ENCODE measurements around the gene KIRREL3.
A peak's percentile ranks its signal among the peaks of the same experiment; 100 is the strongest.

Gene KIRREL3

DNA sequence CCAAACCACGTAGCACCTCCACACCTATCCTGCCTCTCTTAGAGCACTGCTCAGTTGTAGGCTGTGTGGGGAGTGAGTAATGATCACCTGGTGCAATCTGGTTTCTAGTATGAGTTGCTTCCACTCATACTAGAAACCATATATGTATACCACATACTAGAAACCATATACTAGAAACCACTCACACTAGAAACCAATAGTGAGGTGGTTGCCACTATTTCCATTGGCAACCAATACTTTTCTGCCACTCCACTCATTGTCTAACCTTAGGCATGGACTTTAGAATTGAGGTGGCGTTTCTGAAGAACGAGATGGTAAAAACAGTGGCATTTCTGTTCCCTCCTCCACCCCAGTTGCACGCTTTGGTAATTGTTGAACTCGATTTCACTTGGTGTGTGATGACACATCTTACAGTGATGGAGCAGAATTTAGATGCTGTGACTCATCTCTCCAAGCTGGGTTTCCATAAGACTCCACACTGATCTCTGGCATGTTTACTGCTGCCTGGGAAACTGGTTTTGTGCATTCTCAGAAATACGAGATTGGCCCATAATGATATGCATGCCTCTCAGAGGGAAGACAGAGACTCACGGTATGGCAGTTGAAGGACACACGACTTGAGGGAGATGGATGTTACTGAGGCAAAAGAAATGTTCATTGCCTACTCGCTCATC lies 82.9 kb downstream of the KIRREL3 start:
- DNase-seq (ENCODE audit: low spot score): peak; percentile 27
- TF ChIP-seq, protein P1, sequence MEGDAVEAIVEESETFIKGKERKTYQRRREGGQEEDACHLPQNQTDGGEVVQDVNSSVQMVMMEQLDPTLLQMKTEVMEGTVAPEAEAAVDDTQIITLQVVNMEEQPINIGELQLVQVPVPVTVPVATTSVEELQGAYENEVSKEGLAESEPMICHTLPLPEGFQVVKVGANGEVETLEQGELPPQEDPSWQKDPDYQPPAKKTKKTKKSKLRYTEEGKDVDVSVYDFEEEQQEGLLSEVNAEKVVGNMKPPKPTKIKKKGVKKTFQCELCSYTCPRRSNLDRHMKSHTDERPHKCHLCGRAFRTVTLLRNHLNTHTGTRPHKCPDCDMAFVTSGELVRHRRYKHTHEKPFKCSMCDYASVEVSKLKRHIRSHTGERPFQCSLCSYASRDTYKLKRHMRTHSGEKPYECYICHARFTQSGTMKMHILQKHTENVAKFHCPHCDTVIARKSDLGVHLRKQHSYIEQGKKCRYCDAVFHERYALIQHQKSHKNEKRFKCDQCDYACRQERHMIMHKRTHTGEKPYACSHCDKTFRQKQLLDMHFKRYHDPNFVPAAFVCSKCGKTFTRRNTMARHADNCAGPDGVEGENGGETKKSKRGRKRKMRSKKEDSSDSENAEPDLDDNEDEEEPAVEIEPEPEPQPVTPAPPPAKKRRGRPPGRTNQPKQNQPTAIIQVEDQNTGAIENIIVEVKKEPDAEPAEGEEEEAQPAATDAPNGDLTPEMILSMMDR (IDR thresholded peaks at IDR 0.05; ENCODE audit: extremely low read depth, insufficient read depth, missing control alignments): no peak
- in situ Hi-C loops (cut with MboI; ENCODE audit: low pct_unique_long_range_greater_than_20kb, low sequenced_read_pairs, unreplicated experiment): no loop called here

DNA sequence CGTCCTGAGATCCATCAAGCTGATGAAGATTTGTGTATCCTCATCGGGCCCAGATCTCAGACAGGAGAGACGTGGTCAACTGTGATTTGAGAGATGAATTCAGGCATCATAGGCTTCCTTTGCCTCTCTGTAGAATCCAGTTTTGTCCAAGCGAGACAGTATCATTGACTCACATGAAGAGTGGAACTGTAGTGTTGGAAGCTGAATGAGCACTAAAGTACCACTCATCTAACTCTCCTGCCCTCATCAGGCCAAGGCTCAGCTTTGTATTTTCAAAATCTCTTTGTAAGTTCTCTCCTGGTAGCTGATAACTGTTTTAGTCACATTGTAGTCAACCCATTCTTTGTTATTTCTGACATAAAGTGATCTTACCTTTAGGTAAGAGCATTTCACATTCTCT lies 85.1 kb downstream of the KIRREL3 start:
- in situ Hi-C loops (cut with MboI; ENCODE audit: low pct_unique_long_range_greater_than_20kb, low sequenced_read_pairs, unreplicated experiment): no loop called here
- DNase-seq (ENCODE audit: low spot score): no peak
- TF ChIP-seq, protein P1 (IDR thresholded peaks at IDR 0.05; ENCODE audit: extremely low read depth, insufficient read depth, missing control alignments): no peak

DNA sequence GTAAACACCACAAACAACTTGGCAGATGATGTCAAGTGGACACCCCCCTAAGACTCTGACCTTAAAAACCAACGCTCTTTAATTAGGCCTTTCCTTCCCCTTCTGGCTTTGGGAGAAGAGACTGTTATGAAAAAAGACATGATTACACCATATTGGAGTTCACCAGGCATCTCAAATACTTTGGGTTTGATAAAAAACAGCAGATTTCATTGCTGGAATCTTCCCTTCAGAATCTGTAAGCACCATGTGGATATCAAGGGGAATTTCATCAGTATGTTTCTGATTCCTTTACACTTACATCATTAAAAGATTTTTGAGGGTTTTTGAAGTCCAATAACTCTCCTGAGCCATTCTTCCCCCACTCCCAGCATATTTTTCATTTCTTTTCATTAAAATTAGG lies 85.6 kb downstream of the KIRREL3 start:
- in situ Hi-C loops (cut with MboI; ENCODE audit: low pct_unique_long_range_greater_than_20kb, low sequenced_read_pairs, unreplicated experiment): no loop called here
- no peak for DNase-seq (ENCODE audit: low spot score)
- TF ChIP-seq, protein P1 (IDR thresholded peaks at IDR 0.05; ENCODE audit: extremely low read depth, insufficient read depth, missing control alignments): no peak

DNA sequence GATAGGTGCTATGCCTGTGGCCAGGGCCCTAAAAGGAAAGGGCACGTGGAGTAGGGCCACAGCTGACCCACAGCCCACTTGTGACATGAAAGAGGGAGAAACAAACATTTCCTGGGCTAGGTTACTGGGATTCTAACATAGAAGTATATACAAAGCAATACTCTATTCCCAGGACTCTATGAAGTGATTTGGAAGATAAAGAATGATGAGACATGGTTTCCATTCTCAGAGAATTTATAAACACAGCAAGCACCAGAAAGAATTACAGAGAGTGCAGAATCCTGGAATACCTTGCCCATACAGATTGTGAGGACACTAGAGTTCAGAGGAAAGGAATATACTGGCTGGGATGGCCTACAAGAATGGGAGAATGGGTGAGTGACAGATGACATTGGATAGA lies 86.4 kb downstream of the KIRREL3 start:
- in situ Hi-C loops (cut with MboI; ENCODE audit: low pct_unique_long_range_greater_than_20kb, low sequenced_read_pairs, unreplicated experiment): no loop called here
- DNase-seq (ENCODE audit: low spot score): no peak
- TF ChIP-seq, protein P1 (IDR thresholded peaks at IDR 0.05; ENCODE audit: extremely low read depth, insufficient read depth, missing control alignments): no peak

DNA sequence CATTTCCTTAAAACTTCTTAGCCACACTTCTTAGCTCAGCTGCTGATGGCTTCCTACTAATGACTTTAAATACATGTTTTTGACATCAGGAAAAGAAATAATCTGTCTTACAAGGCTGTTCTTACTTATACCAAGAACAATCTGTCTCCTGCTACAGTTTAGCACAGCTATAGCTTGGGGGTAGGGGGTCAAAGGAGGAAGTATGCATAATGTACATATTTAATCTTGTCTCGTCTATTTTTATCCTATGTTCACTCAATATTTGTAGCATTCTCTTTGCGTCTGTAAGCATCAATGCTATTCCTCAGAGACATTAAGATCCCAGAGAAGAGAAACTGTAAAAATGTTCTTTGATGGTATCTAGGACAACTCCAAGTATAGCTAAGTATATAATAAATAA lies 96.0 kb downstream of the KIRREL3 start:
- no peak for DNase-seq (ENCODE audit: low spot score)
- TF ChIP-seq, protein P1 (IDR thresholded peaks at IDR 0.05; ENCODE audit: extremely low read depth, insufficient read depth, missing control alignments): no peak
- in situ Hi-C loops (cut with MboI; ENCODE audit: low pct_unique_long_range_greater_than_20kb, low sequenced_read_pairs, unreplicated experiment): no loop called here

DNA sequence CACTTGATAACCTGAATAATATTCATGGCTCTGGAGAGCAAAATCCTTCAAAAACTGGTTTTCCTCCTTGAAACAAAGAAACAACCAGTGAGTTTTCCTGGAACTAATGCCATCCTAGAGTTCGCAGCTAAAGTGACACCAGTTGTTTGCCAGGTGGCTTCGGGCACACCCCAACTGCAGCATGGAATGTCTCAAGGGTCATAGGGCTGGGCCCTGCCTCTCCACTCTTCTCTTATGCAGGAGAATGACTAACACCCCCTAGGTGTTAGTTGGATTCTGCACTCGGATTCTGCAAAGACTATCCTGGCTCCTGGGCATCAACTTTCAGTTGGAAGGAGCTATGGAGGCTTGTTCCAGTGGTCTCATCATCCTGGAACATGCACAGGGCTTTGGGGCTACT lies 98.8 kb downstream of the KIRREL3 start:
- in situ Hi-C loops (cut with MboI; ENCODE audit: low pct_unique_long_range_greater_than_20kb, low sequenced_read_pairs, unreplicated experiment): no loop called here

More for the DNA sequence above, 98.8 kb downstream of the KIRREL3 start:
- no peak for DNase-seq (ENCODE audit: low spot score)
- TF ChIP-seq, protein P1 (IDR thresholded peaks at IDR 0.05; ENCODE audit: extremely low read depth, insufficient read depth, missing control alignments): no peak

All from GM13977 (cell line).